OCI-LY3 (cell line): ENCODE measurements around the gene C1RL.
A peak's percentile ranks its signal among the peaks of the same experiment; 100 is the strongest.

Experiments used
- H2AFZ ChIP-seq: fragments of 200-600, 300-600 bp; shearing (Covaris generic); 2 replicates; pipeline ENCODE4 v1.6.0; 2014; ENCODE audit warnings: antibody characterized with exemption, low read depth, low read length
- H3K27ac ChIP-seq: fragments of 200-600, 300-600 bp; sonication (generic); 2 replicates; pipeline ENCODE4 v1.5.1; 2014; ENCODE audit warnings: mild to moderate bottlenecking, low read length, moderate library complexity, mixed read lengths
- H3K27me3 ChIP-seq: fragments of 200-600, 300-600 bp; sonication (generic); 2 replicates; pipeline ENCODE4 v1.6.1; 2014; ENCODE audit warnings: low read depth, low read length, mixed read lengths
- H3K36me3 ChIP-seq: fragments of 200-600, 300-600 bp; sonication (generic); replicated peaks from 2 replicates; pipeline ENCODE3; 2014; ENCODE audit warnings: low read depth, low read length, mixed read lengths
- H3K4me1 ChIP-seq: fragments of 300-600, 200-600 bp; sonication (generic); 2 replicates; pipeline ENCODE4 v1.6.1; 2014; ENCODE audit warnings: low read length, mixed read lengths
- H3K4me2 ChIP-seq: fragments of 200-600, 300-600 bp; sonication (generic); 2 replicates; pipeline ENCODE4 v1.6.1; 2014; ENCODE audit warnings: low read length, mixed read lengths
- H3K4me3 ChIP-seq: fragments of 300-600, 200-600 bp; sonication (generic); 2 replicates; pipeline ENCODE4 v1.5.1; 2014; ENCODE audit warnings: antibody characterized with exemption, mild to moderate bottlenecking, low read length, moderate library complexity
- H3K79me2 ChIP-seq: fragments of 300-600, 200-600 bp; shearing (Covaris generic); 2 replicates; pipeline ENCODE4 v1.6.1; 2014; ENCODE audit warnings: mild to moderate bottlenecking, low read length, mixed read lengths
- H3K9ac ChIP-seq: fragments of 300-600, 200-600 bp; shearing (Covaris generic); 2 replicates; pipeline ENCODE4 v1.6.0; 2014; ENCODE audit warnings: mild to moderate bottlenecking, low read length, moderate library complexity
- H3K9me3 ChIP-seq: fragments of 200-600, 300-600 bp; shearing (Covaris generic); 2 replicates; pipeline ENCODE4 v1.6.1; 2014; ENCODE audit warnings: low read length, mixed read lengths; ENCODE audit not compliant: insufficient read depth
- H4K20me1 ChIP-seq: fragments of 200-600, 300-600 bp; sonication (generic); 2 replicates; pipeline ENCODE4 v1.6.1; 2016; ENCODE audit warnings: low read length, mixed read lengths; ENCODE audit not compliant: insufficient read depth
- EZH2phosphoT487 ChIP-seq: fragments of 200-600 bp; shearing (Covaris generic); IDR thresholded peaks from 2 replicates; pipeline ENCODE4 v1.6.1; 2018; ENCODE audit warnings: antibody characterized with exemption, mixed run types, low read depth
- TF ChIP-seq, protein P1 (sequence below): fragments of 200-600, 300-600 bp; sonication (generic); IDR thresholded peaks from 2 replicates; pipeline ENCODE4 v1.5.1; 2014; ENCODE audit warnings: antibody characterized with exemption, low read length, low read depth

The C1RL gene

DNA sequence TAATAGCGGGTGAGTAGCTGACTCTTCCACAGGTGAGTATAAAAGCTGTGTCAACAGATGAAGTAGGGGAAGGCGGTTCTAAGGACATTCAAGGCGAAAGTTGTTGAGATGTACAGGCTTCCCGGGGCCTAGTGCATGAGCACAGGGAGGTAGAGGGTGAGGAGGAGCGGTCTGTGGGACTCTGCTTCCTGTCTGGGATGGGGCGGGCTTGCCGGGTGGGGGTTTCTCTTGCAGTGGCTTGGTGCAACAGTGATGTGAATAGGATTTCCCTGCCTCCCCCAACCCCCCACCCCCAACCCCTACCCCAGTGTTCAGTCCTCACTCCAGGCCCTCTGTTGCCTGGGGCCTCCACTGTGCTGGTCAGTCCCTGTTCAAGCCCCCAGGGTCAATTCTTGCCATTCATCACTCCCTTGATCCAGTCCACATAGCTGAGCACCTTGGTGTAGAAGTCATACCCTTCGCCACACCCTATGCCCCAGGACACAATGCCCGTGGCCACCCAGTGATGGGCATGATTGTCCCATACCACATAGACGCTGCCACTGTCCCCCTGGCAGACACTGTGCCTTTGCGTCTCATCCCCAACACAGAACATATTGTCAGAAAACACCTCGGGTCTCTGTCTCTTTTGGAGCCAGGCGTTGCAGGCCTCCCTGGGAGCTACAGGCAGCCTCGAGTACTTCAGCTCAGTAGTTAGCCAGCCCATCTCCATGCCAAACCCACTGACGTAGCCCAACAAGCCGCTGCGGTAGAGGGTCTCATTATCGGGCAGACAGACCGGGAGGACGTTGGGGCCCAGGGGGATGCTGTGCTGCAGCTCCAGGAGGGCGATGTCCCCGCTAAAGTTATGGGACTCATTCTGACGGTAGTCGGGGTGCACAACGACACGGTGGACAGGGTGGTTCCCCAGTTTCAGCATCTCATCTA lies 12.7 kb downstream of the C1RL start:
- no peaks in the 10 kb centered on the region for H4K20me1 ChIP-seq
- no peaks in the 10 kb centered on the region for H3K4me1 ChIP-seq
- no peaks in the 10 kb centered on the region for H3K79me2 ChIP-seq
- no peaks in the 10 kb centered on the region for H3K27me3 ChIP-seq
- H3K4me2 ChIP-seq = no peak overlapping the region
- no peak for TF ChIP-seq EZH2phosphoT487
- TF ChIP-seq, protein P1, sequence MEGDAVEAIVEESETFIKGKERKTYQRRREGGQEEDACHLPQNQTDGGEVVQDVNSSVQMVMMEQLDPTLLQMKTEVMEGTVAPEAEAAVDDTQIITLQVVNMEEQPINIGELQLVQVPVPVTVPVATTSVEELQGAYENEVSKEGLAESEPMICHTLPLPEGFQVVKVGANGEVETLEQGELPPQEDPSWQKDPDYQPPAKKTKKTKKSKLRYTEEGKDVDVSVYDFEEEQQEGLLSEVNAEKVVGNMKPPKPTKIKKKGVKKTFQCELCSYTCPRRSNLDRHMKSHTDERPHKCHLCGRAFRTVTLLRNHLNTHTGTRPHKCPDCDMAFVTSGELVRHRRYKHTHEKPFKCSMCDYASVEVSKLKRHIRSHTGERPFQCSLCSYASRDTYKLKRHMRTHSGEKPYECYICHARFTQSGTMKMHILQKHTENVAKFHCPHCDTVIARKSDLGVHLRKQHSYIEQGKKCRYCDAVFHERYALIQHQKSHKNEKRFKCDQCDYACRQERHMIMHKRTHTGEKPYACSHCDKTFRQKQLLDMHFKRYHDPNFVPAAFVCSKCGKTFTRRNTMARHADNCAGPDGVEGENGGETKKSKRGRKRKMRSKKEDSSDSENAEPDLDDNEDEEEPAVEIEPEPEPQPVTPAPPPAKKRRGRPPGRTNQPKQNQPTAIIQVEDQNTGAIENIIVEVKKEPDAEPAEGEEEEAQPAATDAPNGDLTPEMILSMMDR = no peak
- H3K36me3 ChIP-seq = no peaks in the 10 kb centered on the region
- no peak overlapping the region for H2AFZ ChIP-seq
- no peak overlapping the region for H3K9ac ChIP-seq
- H3K4me3 ChIP-seq = no peak overlapping the region
- no peak overlapping the region for H3K27ac ChIP-seq
- H3K9me3 ChIP-seq = no peaks in the 10 kb centered on the region

DNA sequence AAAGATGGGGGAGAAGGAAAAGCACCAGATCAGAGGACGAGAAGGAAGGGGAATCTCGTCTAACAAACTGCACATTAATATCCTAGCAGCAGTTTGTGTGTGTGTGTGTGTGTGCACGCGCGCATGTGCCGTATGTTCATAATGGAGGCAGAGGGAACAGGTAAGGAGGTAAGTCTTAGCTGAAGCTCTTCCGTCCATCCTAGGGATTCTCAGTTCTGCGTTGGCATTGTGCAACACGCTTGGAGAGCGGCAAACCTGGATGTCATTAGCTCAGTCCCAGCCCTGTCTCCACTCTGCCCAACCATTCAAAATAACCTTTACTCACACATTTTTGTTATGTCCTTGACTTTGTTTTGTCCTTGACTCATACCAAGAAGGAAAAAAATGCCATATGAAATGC lies 15.1 kb downstream of the C1RL start:
- H3K27me3 ChIP-seq = no peaks in the 10 kb centered on the region
- no peak overlapping the region for H2AFZ ChIP-seq
- H4K20me1 ChIP-seq = no peaks in the 10 kb centered on the region
- no peak overlapping the region for H3K27ac ChIP-seq
- no peak overlapping the region for H3K4me2 ChIP-seq
- no peaks in the 10 kb centered on the region for H3K9me3 ChIP-seq
- H3K36me3 ChIP-seq = no peaks in the 10 kb centered on the region
- no peak overlapping the region for H3K4me3 ChIP-seq
- no peaks in the 10 kb centered on the region for H3K4me1 ChIP-seq
- no peak overlapping the region for H3K9ac ChIP-seq
- no peaks in the 10 kb centered on the region for H3K79me2 ChIP-seq
- no peak for TF ChIP-seq EZH2phosphoT487
- TF ChIP-seq, protein P1 = no peak

DNA sequence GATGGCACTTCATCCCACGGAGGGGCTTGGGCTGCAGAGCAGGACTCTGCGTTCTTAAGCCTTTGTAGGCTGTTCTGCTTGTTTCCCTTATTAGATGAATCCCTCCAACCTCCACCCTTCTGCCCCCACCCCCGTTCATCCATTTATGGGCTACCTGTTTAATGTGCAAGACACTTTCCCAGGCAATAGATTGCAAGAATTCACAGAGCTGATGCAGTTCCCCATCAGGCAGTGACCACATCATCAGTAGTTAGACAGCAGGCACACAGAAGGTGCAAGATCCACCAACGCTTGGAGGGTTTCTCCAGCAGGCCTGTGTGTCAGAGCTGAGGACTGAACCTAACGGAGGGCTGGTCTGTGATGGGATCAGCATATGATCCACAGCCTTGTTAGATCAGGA lies 15.5 kb downstream of the C1RL start:
- Histone ChIP-seq H3K9me3 (no peaks in the 10 kb centered on the region), H3K4me3 (no peak overlapping the region), H4K20me1 (no peaks in the 10 kb centered on the region), H3K27me3 (no peaks in the 10 kb centered on the region), H3K79me2 (no peaks in the 10 kb centered on the region), H3K27ac (no peak overlapping the region), H2AFZ (no peak overlapping the region), H3K36me3 (no peaks in the 10 kb centered on the region), H3K4me1 (no peaks in the 10 kb centered on the region), H3K4me2 (no peak overlapping the region), H3K9ac (no peak overlapping the region)
- no peak for TF ChIP-seq EZH2phosphoT487
- TF ChIP-seq, protein P1 = no peak

DNA sequence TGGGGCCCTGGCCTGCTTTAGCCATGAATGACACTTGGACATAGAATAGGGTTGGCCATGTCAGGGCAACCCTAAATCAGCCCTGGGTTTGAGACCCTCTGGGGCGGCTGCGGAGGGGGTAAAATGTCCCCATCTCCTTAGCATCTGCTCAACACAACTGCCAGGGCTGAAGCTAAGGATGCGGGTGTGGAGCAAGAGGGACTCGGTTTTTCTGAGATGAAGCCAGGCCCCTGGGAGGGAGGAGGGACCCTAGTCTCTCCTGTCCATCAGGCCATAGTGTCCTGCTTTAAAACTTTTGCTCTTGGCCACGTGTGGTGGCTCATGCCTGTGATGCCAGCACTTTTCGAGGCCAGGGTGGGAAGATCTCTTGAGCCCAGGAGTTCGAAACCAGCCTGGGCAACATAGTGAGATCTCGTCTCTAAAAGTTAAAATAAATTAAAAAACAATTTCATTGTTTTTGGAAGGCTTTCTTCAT lies 16.0 kb downstream of the C1RL start:
- H3K9ac ChIP-seq = no peak overlapping the region
- TF ChIP-seq, protein P1 = no peak
- no peak for TF ChIP-seq EZH2phosphoT487
- H3K27ac ChIP-seq = no peak overlapping the region

More for the DNA sequence above, 16.0 kb downstream of the C1RL start:
- Histone ChIP-seq H3K9me3 (no peaks in the 10 kb centered on the region), H3K4me1 (no peaks in the 10 kb centered on the region), H3K79me2 (no peaks in the 10 kb centered on the region), H3K4me3 (no peak overlapping the region), H4K20me1 (no peaks in the 10 kb centered on the region), H2AFZ (peak overlapping the region; percentile 73; the same call in 1 of the 2 replicates), H3K4me2 (no peak overlapping the region), H3K36me3 (no peaks in the 10 kb centered on the region), H3K27me3 (no peaks in the 10 kb centered on the region)
